OCI-LY3 (cell line): ENCODE results near the gene ABCB6.

ENCODE experiments used
- H2AFZ ChIP-seq: fragments of 200-600, 300-600 bp; shearing (Covaris generic); 2 replicates; pipeline ENCODE4 v1.6.0; 2014; ENCODE audit warnings: antibody characterized with exemption, low read depth, low read length
- H3K27ac ChIP-seq: fragments of 200-600, 300-600 bp; sonication (generic); 2 replicates; pipeline ENCODE4 v1.5.1; 2014; ENCODE audit warnings: mild to moderate bottlenecking, low read length, moderate library complexity, mixed read lengths
- H3K27me3 ChIP-seq: fragments of 200-600, 300-600 bp; sonication (generic); 2 replicates; pipeline ENCODE4 v1.6.1; 2014; ENCODE audit warnings: low read depth, low read length, mixed read lengths
- H3K36me3 ChIP-seq: fragments of 200-600, 300-600 bp; sonication (generic); replicated peaks from 2 replicates; pipeline ENCODE3; 2014; ENCODE audit warnings: low read depth, low read length, mixed read lengths
- H3K4me1 ChIP-seq: fragments of 300-600, 200-600 bp; sonication (generic); 2 replicates; pipeline ENCODE4 v1.6.1; 2014; ENCODE audit warnings: low read length, mixed read lengths
- H3K4me2 ChIP-seq: fragments of 200-600, 300-600 bp; sonication (generic); 2 replicates; pipeline ENCODE4 v1.6.1; 2014; ENCODE audit warnings: low read length, mixed read lengths
- H3K4me3 ChIP-seq: fragments of 300-600, 200-600 bp; sonication (generic); 2 replicates; pipeline ENCODE4 v1.5.1; 2014; ENCODE audit warnings: antibody characterized with exemption, mild to moderate bottlenecking, low read length, moderate library complexity
- H3K79me2 ChIP-seq: fragments of 300-600, 200-600 bp; shearing (Covaris generic); 2 replicates; pipeline ENCODE4 v1.6.1; 2014; ENCODE audit warnings: mild to moderate bottlenecking, low read length, mixed read lengths
- H3K9ac ChIP-seq: fragments of 300-600, 200-600 bp; shearing (Covaris generic); 2 replicates; pipeline ENCODE4 v1.6.0; 2014; ENCODE audit warnings: mild to moderate bottlenecking, low read length, moderate library complexity
- H3K9me3 ChIP-seq: fragments of 200-600, 300-600 bp; shearing (Covaris generic); 2 replicates; pipeline ENCODE4 v1.6.1; 2014; ENCODE audit warnings: low read length, mixed read lengths; ENCODE audit not compliant: insufficient read depth
- H4K20me1 ChIP-seq: fragments of 200-600, 300-600 bp; sonication (generic); 2 replicates; pipeline ENCODE4 v1.6.1; 2016; ENCODE audit warnings: low read length, mixed read lengths; ENCODE audit not compliant: insufficient read depth
- EZH2phosphoT487 ChIP-seq: fragments of 200-600 bp; shearing (Covaris generic); IDR thresholded peaks from 2 replicates; pipeline ENCODE4 v1.6.1; 2018; ENCODE audit warnings: antibody characterized with exemption, mixed run types, low read depth
- TF ChIP-seq, protein P1 (sequence below): fragments of 200-600, 300-600 bp; sonication (generic); IDR thresholded peaks from 2 replicates; pipeline ENCODE4 v1.5.1; 2014; ENCODE audit warnings: antibody characterized with exemption, low read length, low read depth

ABCB6 gene

DNA sequence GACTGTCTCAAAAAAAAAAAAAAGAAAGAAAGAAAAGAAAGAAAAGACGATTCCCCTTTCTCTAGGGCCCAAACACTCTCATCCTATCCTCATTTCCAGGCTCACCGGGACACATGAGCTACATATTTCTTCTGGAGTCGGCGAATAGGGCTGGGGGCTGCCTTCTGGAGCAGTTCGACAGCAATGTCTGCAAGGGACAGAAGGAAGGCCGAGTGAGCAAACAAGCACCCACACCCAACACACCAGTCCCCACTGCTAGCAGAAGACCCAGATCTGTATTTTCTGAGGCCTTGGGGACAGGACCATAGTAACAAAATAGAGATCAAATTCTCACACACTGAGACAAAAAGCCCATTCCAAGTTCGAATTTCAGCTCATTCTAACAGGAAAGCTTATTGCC, 43.3 kb downstream of the ABCB6 start:
- H3K27ac ChIP-seq, result no peak overlapping the region
- H3K4me1 ChIP-seq, result peaks cover 13% of the 10 kb centered on the region
- H3K4me3 ChIP-seq, result peak overlapping the region; percentile 97
- H4K20me1 ChIP-seq, result no peaks in the 10 kb centered on the region
- no peak for TF ChIP-seq EZH2phosphoT487
- TF ChIP-seq, protein P1, sequence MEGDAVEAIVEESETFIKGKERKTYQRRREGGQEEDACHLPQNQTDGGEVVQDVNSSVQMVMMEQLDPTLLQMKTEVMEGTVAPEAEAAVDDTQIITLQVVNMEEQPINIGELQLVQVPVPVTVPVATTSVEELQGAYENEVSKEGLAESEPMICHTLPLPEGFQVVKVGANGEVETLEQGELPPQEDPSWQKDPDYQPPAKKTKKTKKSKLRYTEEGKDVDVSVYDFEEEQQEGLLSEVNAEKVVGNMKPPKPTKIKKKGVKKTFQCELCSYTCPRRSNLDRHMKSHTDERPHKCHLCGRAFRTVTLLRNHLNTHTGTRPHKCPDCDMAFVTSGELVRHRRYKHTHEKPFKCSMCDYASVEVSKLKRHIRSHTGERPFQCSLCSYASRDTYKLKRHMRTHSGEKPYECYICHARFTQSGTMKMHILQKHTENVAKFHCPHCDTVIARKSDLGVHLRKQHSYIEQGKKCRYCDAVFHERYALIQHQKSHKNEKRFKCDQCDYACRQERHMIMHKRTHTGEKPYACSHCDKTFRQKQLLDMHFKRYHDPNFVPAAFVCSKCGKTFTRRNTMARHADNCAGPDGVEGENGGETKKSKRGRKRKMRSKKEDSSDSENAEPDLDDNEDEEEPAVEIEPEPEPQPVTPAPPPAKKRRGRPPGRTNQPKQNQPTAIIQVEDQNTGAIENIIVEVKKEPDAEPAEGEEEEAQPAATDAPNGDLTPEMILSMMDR, result no peak
- H3K4me2 ChIP-seq, result peak overlapping the region; percentile 96
- H2AFZ ChIP-seq, result no peak overlapping the region
- H3K27me3 ChIP-seq, result no peaks in the 10 kb centered on the region
- H3K9me3 ChIP-seq, result no peaks in the 10 kb centered on the region
- H3K36me3 ChIP-seq, result peaks cover 8% of the 10 kb centered on the region
- H3K9ac ChIP-seq, result peak overlapping the region; percentile 99
- H3K79me2 ChIP-seq, result peaks cover 8% of the 10 kb centered on the region

DNA sequence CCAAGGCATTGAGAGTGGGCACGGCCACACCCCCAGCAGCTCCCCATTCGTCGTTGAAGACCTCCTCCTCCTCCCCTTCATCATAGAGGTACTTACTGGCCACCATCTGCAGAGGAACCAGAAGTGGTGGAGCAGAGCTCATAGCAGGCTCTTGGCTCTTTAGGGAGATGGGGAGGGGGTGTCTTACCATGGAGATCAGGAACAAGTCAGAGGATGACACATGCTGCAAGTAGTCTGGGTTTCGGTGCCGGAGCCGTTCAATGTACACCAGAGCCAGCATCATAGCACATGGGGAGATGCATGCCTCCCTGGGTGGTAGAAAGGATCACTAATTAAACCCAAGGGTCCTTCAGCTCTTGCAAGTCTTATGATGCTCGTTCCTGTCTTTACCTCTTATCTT, 44.0 kb downstream of the ABCB6 start:
- TF ChIP-seq EZH2phosphoT487, result no peak
- H3K4me2 ChIP-seq, result no peak overlapping the region
- no peak overlapping the region for H3K27ac ChIP-seq
- no peak overlapping the region for H2AFZ ChIP-seq
- H3K79me2 ChIP-seq, result peaks cover 8% of the 10 kb centered on the region
- H3K36me3 ChIP-seq, result peaks cover 8% of the 10 kb centered on the region
- no peak overlapping the region for H3K9ac ChIP-seq
- peaks cover 13% of the 10 kb centered on the region for H3K4me1 ChIP-seq
- no peaks in the 10 kb centered on the region for H3K9me3 ChIP-seq
- H3K4me3 ChIP-seq, result no peak overlapping the region
- H3K27me3 ChIP-seq, result no peaks in the 10 kb centered on the region
- H4K20me1 ChIP-seq, result no peaks in the 10 kb centered on the region

DNA sequence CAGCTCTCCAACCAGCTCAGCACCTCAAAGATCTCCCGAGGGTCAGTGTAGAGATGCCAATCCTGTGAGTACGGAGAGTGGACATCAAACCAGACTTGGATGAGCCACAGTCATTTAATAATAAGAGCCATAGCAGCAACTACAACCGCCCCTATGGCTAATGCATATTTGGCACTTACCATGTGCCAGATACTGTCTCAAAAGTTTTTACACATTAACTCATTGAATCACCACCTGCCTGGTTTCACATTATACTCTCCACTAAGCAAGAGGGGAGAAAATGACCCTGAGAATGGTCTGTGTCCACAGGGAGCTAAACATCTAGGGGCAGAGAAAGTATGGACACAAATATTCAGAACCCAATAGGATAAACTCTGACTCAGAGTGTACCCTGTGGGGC, 44.6 kb downstream of the ABCB6 start:
- Histone ChIP-seq H3K36me3 (peaks cover 8% of the 10 kb centered on the region), H3K79me2 (peaks cover 6% of the 10 kb centered on the region), H3K4me3 (no peak overlapping the region), H3K27me3 (no peaks in the 10 kb centered on the region), H3K27ac (no peak overlapping the region), H3K4me2 (no peak overlapping the region), H3K9me3 (no peaks in the 10 kb centered on the region), H4K20me1 (no peaks in the 10 kb centered on the region), H3K4me1 (peaks cover 10% of the 10 kb centered on the region), H2AFZ (no peak overlapping the region), H3K9ac (no peak overlapping the region)
- TF ChIP-seq, protein P1, result no peak
- no peak for TF ChIP-seq EZH2phosphoT487

DNA sequence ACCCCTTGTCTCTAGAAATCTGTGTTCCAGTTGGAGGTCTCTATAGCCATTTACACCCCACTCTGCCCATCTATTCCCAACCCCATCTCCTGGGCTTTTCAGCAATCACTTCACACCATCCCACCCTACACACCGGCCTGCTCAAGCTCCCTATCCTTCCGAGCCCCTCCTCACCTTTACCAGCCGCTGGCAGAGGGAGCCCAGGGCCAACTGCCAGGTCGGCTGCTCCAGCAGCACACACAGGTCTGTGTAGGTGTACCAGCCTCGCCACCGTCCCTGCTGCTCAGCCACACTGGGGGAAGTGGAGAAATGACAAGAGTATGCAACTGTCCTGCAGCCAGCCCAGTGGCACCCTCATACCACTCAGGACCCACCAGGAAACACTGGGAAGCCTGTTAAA, 45.6 kb downstream of the ABCB6 start:
- H3K27ac ChIP-seq, result no peak overlapping the region
- no peak overlapping the region for H2AFZ ChIP-seq
- H3K36me3 ChIP-seq, result peaks cover 8% of the 10 kb centered on the region
- peaks cover 6% of the 10 kb centered on the region for H3K4me1 ChIP-seq
- TF ChIP-seq, protein P1, result no peak
- TF ChIP-seq EZH2phosphoT487, result no peak
- no peaks in the 10 kb centered on the region for H3K9me3 ChIP-seq
- no peak overlapping the region for H3K4me3 ChIP-seq
- no peaks in the 10 kb centered on the region for H3K27me3 ChIP-seq
- no peaks in the 10 kb centered on the region; the same call in 1 of the 2 replicates for H3K79me2 ChIP-seq
- no peaks in the 10 kb centered on the region for H4K20me1 ChIP-seq
- no peak overlapping the region for H3K9ac ChIP-seq
- no peak overlapping the region for H3K4me2 ChIP-seq
